Activated T-cell treated with anti-CD3 and anti-CD28 coated beads, Interleukin-2, amount 50 U/mL, for 72 hours (primary cell): ENCODE measurements around the gene SDK2. TPM values are rescaled to one million over a fixed set of nuclear protein-coding genes. Genes with fewer than 3 reads are reported as not detected.

Experiments
- ATAC-seq, 2 donors: fragments of 150-1000 bp; cut with Tn5 transposase; replicated peaks in 1 of 2; 2 replicates each; pipeline ENCODE4 v1.10.0; 2021; ENCODE audit warnings: moderate library complexity in 2 of 2, mild to moderate bottlenecking in 1 of 2
- DNase-seq, 2 donors: peaks; one replicate each; pipeline ENCODE4 v3.0.0; 2021 to 2022; ENCODE audit warnings: mixed read lengths in 1 of 2
- H3K27ac Mint-ChIP-seq: one replicate; pipeline ENCODE4 v1.8.0; 2022; ENCODE audit warnings: mild to moderate bottlenecking, moderate library complexity, mixed read lengths
- H3K27me3 Mint-ChIP-seq: one replicate; pipeline ENCODE4 v1.8.0; 2022; ENCODE audit warnings: low read depth, mixed read lengths
- H3K36me3 Mint-ChIP-seq, 2 donors: one replicate each; pipeline ENCODE4 v1.8.0; 2022; ENCODE audit warnings: mixed read lengths in 2 of 2, mild to moderate bottlenecking in 1 of 2; ENCODE audit not compliant: insufficient read depth in 2 of 2
- H3K4me1 Mint-ChIP-seq: one replicate; pipeline ENCODE4 v1.8.0; 2022; ENCODE audit warnings: low read depth, mixed read lengths
- H3K4me3 Mint-ChIP-seq, 2 donors: one replicate each; pipeline ENCODE4 v1.8.0; 2022; ENCODE audit warnings: mild to moderate bottlenecking in 2 of 2, mixed read lengths in 2 of 2, moderate library complexity in 2 of 2
- H3K9me3 Mint-ChIP-seq, 2 donors: one replicate each; pipeline ENCODE4 v1.8.0; 2022; ENCODE audit warnings: mixed read lengths in 2 of 2
- total RNA-seq, 2 donors: library from RNA; stranded (reverse); gene quantifications; one replicate each; pipeline ENCODE4 v1.2.3, GENCODE V29; 2022

SDK2 gene
- total RNA-seq, 2 donors from 2014 or later, result 0.26 to 0.44 TPM

DNA sequence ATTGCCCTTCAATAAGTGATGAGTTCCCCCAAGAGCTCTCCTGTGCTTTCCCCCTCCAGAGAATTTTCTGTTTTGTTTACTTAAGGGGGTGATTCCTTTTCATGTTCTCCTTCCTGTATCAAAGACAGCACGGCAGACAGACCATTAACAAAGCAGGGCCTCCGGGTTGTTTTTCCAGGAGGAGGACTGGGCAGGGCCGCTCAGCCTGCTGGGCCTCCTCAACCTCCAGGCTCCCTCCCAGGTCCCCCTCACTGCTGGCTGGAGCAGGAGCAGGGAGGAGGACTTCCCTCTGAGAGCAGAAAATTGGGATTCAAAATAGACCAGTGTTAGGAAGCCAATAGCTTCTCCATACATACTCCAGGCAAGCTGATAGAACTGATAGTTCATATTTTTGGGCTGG, 20.4 kb downstream of the SDK2 start:
- DNase-seq (no peak), ATAC-seq (no peak)
- no peak overlapping the region for H3K27ac Mint-ChIP-seq
- no peak overlapping the region for H3K4me3 Mint-ChIP-seq
- peaks cover under 1% of the 10 kb centered on the region for H3K4me1 Mint-ChIP-seq
- H3K9me3 Mint-ChIP-seq, result no peaks in the 10 kb centered on the region
- H3K36me3 Mint-ChIP-seq, result peaks cover 0 to 3% of the 10 kb centered on the region in 2 donors
- no peaks in the 10 kb centered on the region for H3K27me3 Mint-ChIP-seq

DNA sequence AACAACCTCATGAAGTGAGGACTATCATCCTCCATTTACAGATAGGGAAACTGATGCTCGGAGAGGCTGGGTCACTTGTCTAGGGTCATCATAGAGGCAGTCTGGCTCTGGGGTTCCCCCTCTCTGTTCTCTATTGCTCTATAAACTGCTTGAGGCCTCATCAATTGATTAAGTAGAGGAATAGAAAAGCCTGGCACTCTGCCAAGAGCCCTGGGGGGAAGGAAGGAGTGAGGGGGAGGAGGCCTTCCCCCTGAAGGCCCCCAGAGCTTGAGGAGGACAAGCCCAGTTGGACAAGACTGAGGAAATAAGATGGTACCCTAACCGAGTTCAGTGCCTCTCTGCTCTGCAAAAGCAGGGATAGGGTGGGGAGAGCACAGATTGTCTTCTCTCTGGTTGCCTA, 21.0 kb downstream of the SDK2 start:
- Mint-ChIP-seq H3K27ac (no peak overlapping the region), H3K4me3 (no peak overlapping the region), H3K27me3 (no peaks in the 10 kb centered on the region), H3K9me3 (no peaks in the 10 kb centered on the region), H3K36me3 (peaks cover 0 to 3% of the 10 kb centered on the region in 2 donors), H3K4me1 (no peaks in the 10 kb centered on the region)
- DNase-seq, result no peak
- ATAC-seq, result no peak

DNA sequence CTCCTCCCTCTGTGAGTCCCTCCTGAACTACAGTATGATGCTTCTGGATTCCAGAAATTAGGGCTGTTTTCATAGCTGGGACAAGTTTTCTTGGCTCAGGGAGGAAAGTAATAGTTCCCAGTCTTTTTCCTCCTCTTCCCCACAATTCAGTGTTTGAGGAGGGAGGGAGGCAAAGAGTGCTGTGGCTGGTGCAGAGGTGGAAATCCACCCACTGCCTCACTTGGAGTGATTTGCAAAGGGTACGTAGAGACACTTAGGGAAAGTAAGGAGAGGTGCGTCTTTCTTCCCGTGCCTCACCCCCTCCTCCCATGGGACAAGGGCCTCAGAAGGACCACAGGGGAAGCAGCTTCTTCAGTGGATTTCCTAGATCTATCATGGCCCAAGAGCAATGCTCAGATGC, 21.9 kb downstream of the SDK2 start:
- Mint-ChIP-seq H3K36me3 (peaks cover 0 to 3% of the 10 kb centered on the region in 2 donors), H3K4me3 (no peak overlapping the region)

DNA sequence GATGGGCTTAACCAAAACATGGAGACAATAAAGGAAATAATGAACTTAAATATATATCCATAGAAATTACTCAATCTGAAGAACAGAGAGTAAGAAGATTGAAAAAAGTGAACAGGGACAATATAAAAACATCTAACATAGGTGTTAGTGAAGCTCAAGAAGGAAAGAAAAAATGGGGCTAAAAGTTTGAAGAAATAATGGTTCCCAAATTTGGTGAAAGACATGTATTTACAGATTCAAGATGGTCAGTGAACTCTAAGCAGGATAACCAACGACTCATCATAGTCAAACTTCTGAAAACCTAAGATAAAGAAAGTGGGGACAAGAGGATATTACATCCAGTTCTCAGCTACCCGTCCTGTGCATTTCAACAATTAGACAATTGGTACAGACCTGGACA, 22.6 kb downstream of the SDK2 start:
- H3K4me3 Mint-ChIP-seq, result no peak overlapping the region
- no peaks in the 10 kb centered on the region for H3K9me3 Mint-ChIP-seq
- no peaks in the 10 kb centered on the region for H3K4me1 Mint-ChIP-seq
- DNase-seq, result no peak
- no peaks in the 10 kb centered on the region for H3K27me3 Mint-ChIP-seq
- ATAC-seq, result no peak
- no peak overlapping the region for H3K27ac Mint-ChIP-seq
- H3K36me3 Mint-ChIP-seq, result peaks cover 0 to 3% of the 10 kb centered on the region in 2 donors

More for the DNA sequence above, 21.9 kb downstream of the SDK2 start:
- Mint-ChIP-seq H3K27me3 (no peaks in the 10 kb centered on the region), H3K9me3 (no peaks in the 10 kb centered on the region), H3K27ac (no peak overlapping the region), H3K4me1 (no peaks in the 10 kb centered on the region)
- no peak for ATAC-seq
- no peak for DNase-seq

DNA sequence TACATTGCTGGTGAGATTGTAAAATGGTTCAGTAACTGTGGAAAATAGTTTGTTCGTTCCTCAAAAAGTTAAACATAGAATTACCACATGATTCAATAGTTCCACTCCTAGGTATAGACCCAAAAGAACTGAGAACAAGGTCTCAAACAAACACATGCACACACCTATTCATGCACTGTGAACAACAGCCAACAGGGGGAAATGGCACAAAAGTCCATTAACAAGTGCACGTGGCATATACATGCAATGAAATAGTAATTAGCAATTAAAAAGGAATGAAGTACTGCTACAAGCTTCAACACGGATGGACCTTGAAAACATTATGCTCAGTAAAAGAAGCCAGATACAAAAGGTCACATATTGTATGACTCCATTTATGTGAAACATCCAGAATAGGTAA, 23.8 kb downstream of the SDK2 start:
- no peaks in the 10 kb centered on the region for H3K4me1 Mint-ChIP-seq
- no peaks in the 10 kb centered on the region for H3K27me3 Mint-ChIP-seq
- ATAC-seq (no peak), DNase-seq (no peak)
- H3K9me3 Mint-ChIP-seq, result no peaks in the 10 kb centered on the region
- peaks cover 0 to 3% of the 10 kb centered on the region in 2 donors for H3K36me3 Mint-ChIP-seq
- no peak overlapping the region for H3K27ac Mint-ChIP-seq
- H3K4me3 Mint-ChIP-seq, result no peak overlapping the region

DNA sequence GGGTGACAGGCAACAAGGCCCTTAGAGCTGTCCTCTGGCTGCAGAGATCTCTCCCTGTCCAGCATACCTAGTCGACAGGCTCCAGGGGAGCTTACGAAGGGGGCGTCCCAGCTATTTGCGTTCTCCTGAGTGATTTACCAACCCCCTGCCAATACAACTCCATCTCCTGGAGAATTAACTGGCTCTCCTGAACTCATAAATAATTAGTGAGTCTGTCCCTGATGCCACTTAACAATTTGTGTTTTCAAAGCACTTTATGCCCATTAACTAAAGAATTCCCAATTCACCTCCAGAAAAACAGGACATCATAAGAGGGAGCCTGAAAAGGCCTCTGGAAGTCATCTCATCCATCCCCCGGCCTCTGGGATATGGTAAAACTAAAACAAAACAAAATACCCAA, 26.7 kb downstream of the SDK2 start:
- Mint-ChIP-seq H3K27ac (peak overlapping the region; percentile 37), H3K27me3 (no peaks in the 10 kb centered on the region), H3K9me3 (no peaks in the 10 kb centered on the region), H3K4me1 (no peaks in the 10 kb centered on the region), H3K36me3 (peaks cover 0 to 3% of the 10 kb centered on the region in 2 donors), H3K4me3 (no peak overlapping the region)
- DNase-seq (no peak), ATAC-seq (no peak)

DNA sequence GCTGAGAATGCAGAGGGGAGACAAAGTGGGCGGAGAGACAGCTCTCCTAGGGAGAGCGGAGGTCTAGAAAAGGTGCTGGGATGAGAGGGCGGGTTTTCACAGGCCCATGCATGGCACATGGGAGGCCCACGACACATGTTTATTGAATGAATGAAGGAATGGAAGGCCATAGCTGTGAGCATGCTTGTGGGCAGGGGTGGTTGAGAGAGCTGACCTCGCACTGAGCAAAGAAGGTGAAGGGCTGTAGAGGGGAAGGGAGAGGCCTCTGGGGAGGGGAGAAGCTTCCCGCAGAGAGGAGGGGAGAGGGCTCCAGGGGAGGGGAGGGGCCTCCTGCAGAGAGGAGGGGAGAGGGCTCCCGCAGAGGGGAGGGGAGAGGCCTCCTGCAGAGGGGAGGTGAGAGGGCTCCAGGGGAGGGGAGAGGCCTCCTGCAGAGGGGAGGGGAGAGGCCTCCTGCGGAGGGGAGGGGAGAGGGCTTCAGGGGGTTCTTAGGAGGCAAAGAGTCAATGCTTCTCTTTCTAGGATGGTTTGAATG, 27.3 kb downstream of the SDK2 start:
- no peaks in the 10 kb centered on the region for H3K9me3 Mint-ChIP-seq
- no peaks in the 10 kb centered on the region for H3K4me1 Mint-ChIP-seq
- peaks cover 0 to 3% of the 10 kb centered on the region in 2 donors for H3K36me3 Mint-ChIP-seq
- no peak for DNase-seq
- H3K4me3 Mint-ChIP-seq, result no peak overlapping the region
- ATAC-seq, result no peak
- H3K27me3 Mint-ChIP-seq, result no peaks in the 10 kb centered on the region
- H3K27ac Mint-ChIP-seq, result no peak overlapping the region

DNA sequence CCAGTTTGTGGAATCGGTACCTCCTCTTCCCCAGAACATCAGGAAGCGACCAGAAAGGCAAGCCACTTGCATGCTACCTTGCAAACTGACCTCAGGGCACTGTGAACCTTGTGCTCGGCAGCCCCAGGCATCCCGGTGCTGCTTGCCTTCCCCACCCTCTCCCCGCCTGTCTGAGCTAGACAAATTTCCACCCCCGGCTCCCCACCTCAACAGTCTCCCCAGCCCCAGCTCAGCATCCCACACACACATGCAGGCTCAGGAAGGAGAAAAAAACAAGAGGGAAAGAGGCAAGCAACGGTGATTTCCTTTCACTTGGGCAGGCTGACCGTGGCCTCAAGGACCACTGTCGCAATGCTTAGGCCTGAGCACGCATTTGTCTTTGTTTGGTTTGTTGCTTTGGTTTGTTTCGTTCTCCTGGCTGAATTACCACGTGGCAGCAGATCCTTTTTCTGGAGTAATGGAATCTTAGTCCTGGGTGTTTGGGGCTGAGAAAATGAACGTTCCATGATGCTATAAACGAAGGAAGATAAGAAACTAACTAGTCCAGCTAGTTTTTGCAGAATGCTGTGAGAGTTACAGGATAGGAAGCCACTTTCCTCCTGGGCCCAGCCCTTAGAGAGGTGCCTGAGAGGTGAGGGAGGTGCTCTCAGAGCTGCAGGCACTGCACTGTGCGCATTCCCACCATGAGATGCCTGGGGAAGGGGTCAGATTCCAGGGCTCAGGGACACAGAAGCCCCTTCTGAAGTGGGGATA, 27.9 kb downstream of the SDK2 start:
- H3K4me1 Mint-ChIP-seq, result no peaks in the 10 kb centered on the region
- DNase-seq (no peak), ATAC-seq (no peak)
- peaks cover 0 to 3% of the 10 kb centered on the region in 2 donors for H3K36me3 Mint-ChIP-seq
- no peak overlapping the region for H3K4me3 Mint-ChIP-seq
- H3K27me3 Mint-ChIP-seq, result no peaks in the 10 kb centered on the region
- H3K9me3 Mint-ChIP-seq, result no peaks in the 10 kb centered on the region
- no peak overlapping the region for H3K27ac Mint-ChIP-seq

DNA sequence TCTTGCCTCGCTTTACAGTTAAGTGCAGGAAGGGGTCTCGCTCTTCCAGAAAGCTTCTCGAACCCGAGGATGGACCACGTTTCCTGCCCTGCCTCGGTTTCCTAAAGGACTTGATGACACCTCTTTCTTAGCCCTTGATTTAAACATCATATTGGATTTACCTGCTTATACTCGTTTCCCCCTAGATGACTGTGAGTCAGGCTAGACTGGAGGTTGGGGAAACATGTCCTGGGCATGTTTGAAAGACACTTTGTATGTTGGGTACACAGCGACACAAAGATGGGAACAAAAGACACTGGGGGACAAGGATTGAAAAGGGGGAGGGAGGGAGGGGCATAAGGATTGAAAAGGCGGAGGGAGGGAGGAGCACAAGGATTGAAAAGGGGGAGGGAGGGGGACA, 30.0 kb downstream of the SDK2 start:
- ATAC-seq (no peak), DNase-seq (no peak)
- H3K27ac Mint-ChIP-seq, result no peak overlapping the region
- H3K27me3 Mint-ChIP-seq, result no peaks in the 10 kb centered on the region
- H3K9me3 Mint-ChIP-seq, result no peaks in the 10 kb centered on the region
- H3K4me3 Mint-ChIP-seq, result no peak overlapping the region
- H3K36me3 Mint-ChIP-seq, result peaks cover 0 to under 1% of the 10 kb centered on the region in 2 donors
- H3K4me1 Mint-ChIP-seq, result no peaks in the 10 kb centered on the region

DNA sequence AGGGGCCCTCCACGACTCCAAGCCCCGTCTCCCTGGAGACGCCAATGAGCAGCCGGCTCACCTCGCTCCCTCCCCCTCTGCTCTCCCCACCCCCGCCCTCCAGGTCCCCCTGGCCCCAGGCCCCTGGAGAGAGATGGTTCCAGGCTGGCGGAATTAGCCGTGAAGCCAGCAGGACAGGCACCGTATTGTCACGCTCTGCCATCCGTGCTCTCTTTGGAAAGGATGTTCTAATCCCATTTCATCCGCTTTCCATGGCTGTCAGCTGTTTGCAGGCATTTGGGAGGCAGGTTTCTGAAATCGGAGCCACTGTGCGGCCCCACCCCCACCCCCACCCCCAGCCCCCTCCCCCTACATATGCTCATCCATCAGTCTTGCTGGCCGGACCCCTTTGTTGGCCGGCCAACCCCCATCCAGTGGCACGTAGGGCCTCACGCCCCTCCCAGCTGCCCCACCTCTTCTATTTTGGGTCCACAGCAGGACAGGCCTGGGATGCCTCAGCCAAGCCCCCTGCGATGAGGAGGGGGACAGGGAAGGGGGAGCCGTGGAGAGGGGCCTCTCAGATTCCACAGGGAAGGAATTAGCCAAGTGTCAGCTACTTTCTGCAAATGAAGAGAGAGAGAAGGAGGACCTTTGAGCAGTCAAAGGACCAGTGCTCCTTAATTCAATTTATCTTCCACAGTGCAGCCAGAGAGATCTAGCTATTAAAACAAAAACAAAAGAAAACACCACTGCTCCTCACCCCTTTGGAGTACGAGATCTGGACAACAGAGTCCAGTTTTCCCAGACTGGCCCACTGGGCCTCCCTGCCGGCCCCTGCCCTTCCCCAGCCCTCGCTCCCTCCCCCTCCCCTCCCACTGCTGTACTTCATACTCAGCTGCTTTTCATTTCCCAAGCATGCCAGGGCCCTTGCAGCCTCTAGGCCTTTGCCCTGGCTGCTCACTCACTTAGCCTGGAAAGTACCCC, 30.7 kb downstream of the SDK2 start:
- Mint-ChIP-seq H3K27me3 (no peaks in the 10 kb centered on the region), H3K4me3 (no peak overlapping the region), H3K36me3 (no peaks in the 10 kb centered on the region), H3K4me1 (no peaks in the 10 kb centered on the region), H3K9me3 (no peaks in the 10 kb centered on the region), H3K27ac (no peak overlapping the region)
- DNase-seq (no peak), ATAC-seq (no peak)

DNA sequence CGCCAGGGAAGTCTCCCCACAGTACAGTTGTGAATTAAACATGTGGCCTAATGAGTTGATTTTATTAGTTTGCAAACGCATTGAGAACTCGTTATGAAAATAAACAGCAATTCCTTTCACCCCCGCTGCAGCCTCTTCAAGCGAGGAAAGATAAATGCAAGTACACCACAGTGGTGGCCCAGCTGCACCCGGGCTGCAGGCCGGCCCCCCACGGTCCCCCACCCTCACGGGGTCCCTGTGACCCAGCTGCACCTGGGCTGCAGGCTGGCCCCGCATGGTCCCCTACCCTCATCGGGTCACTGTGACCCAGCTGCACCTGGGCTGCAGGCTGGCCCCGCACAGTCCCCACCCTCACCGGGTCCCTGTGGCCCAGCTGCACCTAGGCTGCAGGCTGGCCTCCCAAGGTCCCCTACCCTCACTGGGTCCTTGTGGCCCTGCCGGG, 32.2 kb downstream of the SDK2 start:
- Mint-ChIP-seq H3K36me3 (no peaks in the 10 kb centered on the region), H3K4me1 (no peaks in the 10 kb centered on the region), H3K9me3 (no peaks in the 10 kb centered on the region), H3K4me3 (no peak overlapping the region), H3K27me3 (no peaks in the 10 kb centered on the region), H3K27ac (no peak overlapping the region)
- no peak for DNase-seq
- ATAC-seq, result no peak

DNA sequence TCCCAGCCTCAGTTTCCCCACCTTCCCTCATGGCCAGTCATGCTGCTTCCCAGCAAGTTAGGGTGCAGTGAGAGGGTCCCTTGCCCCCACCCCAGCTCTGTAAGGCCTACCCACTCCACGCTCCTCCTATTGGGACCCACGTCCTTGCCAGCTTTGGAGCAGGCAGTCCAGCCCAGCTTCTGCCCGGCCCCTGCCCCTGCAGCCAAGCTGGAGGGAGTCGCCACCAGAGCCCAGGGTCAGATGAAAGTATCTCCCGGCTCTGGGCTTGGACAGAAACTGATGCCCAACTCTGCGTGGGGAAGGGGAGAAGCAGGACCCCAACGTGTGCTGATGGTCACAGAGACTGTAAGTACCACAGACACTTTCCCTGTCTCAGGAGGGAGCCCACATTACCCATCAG, 32.6 kb downstream of the SDK2 start:
- H3K4me1 Mint-ChIP-seq, result no peaks in the 10 kb centered on the region
- no peaks in the 10 kb centered on the region for H3K9me3 Mint-ChIP-seq
- no peak overlapping the region for H3K27ac Mint-ChIP-seq
- no peaks in the 10 kb centered on the region for H3K36me3 Mint-ChIP-seq
- H3K27me3 Mint-ChIP-seq, result no peaks in the 10 kb centered on the region
- DNase-seq (no peak), ATAC-seq (no peak)
- H3K4me3 Mint-ChIP-seq, result no peak overlapping the region

DNA sequence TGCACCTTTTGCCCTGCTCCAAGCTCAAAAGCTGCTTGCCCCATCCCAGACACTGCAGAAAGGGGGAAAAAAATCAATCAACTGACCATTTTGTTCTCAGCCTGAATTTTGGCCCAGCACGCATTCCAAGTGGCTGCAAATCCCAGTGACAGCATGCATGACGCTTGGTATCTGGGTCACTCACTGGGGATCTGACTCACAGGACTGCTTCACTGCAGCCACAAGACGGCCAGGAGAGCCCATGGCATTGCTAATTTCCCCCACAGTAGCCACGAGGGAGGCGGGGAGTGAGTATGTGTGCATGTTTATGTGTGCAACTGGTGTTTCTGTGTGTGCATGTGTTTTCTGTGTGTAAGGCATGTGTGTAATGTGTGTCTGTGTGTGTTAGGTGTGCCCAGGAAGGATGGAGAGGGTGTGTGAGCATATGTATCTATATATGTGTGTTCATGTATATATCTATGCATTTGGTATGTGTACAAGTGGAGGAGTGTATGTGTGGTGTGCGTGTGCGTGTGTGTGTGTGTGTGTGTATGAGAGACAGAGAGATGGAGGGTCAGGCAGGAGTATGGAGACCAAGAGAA, 33.8 kb downstream of the SDK2 start:
- Mint-ChIP-seq H3K36me3 (no peaks in the 10 kb centered on the region), H3K9me3 (no peaks in the 10 kb centered on the region), H3K4me3 (no peak overlapping the region), H3K27ac (no peak overlapping the region), H3K27me3 (no peaks in the 10 kb centered on the region), H3K4me1 (no peaks in the 10 kb centered on the region)
- DNase-seq (no peak), ATAC-seq (no peak)
